ENCODE data around the gene CPSF4. TPM values are rescaled to one million over a fixed set of nuclear protein-coding genes. Genes with fewer than 3 reads are reported as not detected.

The CPSF4 gene
- total RNA-seq, 4 donors from 2014 or later: 13.6 to 34.6 (median 23.0) TPM

DNA sequence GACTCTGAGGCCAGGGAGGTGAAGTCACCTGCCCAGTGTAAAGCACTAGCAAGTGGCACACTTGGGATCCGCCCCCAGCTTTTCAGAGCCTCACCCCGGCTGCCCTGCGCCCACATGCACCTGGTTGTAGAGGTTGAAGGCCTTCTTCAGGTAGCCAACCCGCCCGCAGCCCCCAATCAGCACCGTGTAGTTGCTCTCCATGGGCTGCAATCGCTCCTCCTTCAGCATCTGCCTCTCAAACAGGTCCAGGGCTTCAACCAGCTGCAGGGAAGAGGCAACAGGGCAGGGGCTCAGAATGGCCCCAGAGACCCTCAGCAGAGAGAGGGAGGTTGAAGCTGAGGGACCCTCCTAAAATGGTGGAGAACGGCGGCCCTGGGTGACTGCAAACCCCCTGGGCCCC lies 5.6 kb upstream of the CPSF4 start:
- Histone ChIP-seq H3K4me3 (no peak overlapping the region), H3K4me1 (peaks cover 0 to 19% (median 6%) of the 10 kb centered on the region in 3 donors), H3K27me3 (no peaks in the 10 kb centered on the region), H3K27ac (no peak overlapping the region), H3K36me3 (peaks cover 0 to 76% of the 10 kb centered on the region in 2 donors), H3K9me3 (no peaks in the 10 kb centered on the region)
- ATAC-seq: no peak
- 80 to 100% methylated on average over 1 to 2 of the region's 9 CpGs for WGBS, 2 donors (ENCODE audit: low coverage in 1 of 2)
- TF ChIP-seq POLR2A (IDR thresholded peaks at IDR 0.05) (no peak), EP300 (IDR thresholded peaks at IDR 0.05) (no peak), POLR2AphosphoS5 (IDR thresholded peaks at IDR 0.05) (no peak)
- TF ChIP-seq, protein P1, sequence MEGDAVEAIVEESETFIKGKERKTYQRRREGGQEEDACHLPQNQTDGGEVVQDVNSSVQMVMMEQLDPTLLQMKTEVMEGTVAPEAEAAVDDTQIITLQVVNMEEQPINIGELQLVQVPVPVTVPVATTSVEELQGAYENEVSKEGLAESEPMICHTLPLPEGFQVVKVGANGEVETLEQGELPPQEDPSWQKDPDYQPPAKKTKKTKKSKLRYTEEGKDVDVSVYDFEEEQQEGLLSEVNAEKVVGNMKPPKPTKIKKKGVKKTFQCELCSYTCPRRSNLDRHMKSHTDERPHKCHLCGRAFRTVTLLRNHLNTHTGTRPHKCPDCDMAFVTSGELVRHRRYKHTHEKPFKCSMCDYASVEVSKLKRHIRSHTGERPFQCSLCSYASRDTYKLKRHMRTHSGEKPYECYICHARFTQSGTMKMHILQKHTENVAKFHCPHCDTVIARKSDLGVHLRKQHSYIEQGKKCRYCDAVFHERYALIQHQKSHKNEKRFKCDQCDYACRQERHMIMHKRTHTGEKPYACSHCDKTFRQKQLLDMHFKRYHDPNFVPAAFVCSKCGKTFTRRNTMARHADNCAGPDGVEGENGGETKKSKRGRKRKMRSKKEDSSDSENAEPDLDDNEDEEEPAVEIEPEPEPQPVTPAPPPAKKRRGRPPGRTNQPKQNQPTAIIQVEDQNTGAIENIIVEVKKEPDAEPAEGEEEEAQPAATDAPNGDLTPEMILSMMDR (IDR thresholded peaks at IDR 0.05): no peak

- no peaks in the 10 kb centered on the region for H3K27me3 ChIP-seq
- WGBS, 2 donors (ENCODE audit: low coverage in 1 of 2): 0% methylated on average over 3 to 11 of the region's 20 CpGs
- TF ChIP-seq POLR2AphosphoS5 (IDR thresholded peaks at IDR 0.05): no peak
- TF ChIP-seq, protein P1 (IDR thresholded peaks at IDR 0.05): no peak
- TF ChIP-seq POLR2A (IDR thresholded peaks at IDR 0.05): no peak
- TF ChIP-seq EP300 (IDR thresholded peaks at IDR 0.05): no peak
- peaks cover 0 to 33% of the 10 kb centered on the region in 2 donors for H3K36me3 ChIP-seq
- H3K9me3 ChIP-seq: no peaks in the 10 kb centered on the region
- H3K4me3 ChIP-seq: peak overlapping the region; percentile 61 to 72
- peak overlapping the region; percentile 49 to 91 (median 84) for H3K27ac ChIP-seq
- peaks cover 0 to 51% (median 14%) of the 10 kb centered on the region in 3 donors for H3K4me1 ChIP-seq
- ATAC-seq: peak; percentile 14
Observed at GRCh38 chr7:99437946-99438572, 684 bp upstream of the CPSF4 start.

GRCh38 chr7:99440195-99440594 lies 1.5 kb downstream of the CPSF4 start:
- Histone ChIP-seq H3K9me3 (no peaks in the 10 kb centered on the region), H3K4me3 (peak overlapping the region in 1 of 2 donors; percentile 72), H3K27me3 (no peaks in the 10 kb centered on the region), H3K4me1 (peaks cover 0 to 51% (median 14%) of the 10 kb centered on the region in 3 donors), H3K27ac (no peak overlapping the region), H3K36me3 (peaks cover 0 to 33% of the 10 kb centered on the region in 2 donors)
- TF ChIP-seq, protein P1 (IDR thresholded peaks at IDR 0.05): no peak
- WGBS, 2 donors (ENCODE audit: low coverage in 1 of 2): 69 to 70% methylated on average over 6 to 7 of the region's 9 CpGs
- no peak for ATAC-seq

DNA sequence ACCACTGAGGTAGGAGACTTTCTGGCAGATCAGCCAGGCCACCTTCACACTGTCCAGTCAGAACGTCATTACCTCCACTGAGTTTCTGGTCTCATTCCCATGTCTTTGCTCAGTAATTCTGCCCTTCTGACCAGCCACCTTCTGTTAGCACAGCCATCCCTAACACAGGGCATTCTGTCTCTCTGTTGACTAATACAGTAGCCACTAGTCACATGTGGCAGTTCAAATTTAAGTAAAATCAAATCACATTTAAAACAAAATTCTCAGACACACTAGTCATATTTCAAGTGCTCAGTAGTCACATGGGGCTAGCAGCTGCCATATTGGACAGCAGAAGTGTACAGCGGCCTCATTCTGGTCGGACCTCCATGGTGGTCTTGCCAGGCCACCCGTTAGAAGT lies 7.4 kb downstream of the CPSF4 start:
- H3K4me1 ChIP-seq: peaks cover 0 to 13% (median 0%) of the 10 kb centered on the region in 3 donors
- ATAC-seq: no peak
- no peak overlapping the region for H3K4me3 ChIP-seq
- H3K36me3 ChIP-seq: peaks cover 0 to 85% of the 10 kb centered on the region in 2 donors
- H3K27me3 ChIP-seq: no peaks in the 10 kb centered on the region
- no peak for TF ChIP-seq POLR2A (IDR thresholded peaks at IDR 0.05)
- TF ChIP-seq POLR2AphosphoS5 (IDR thresholded peaks at IDR 0.05): no peak
- TF ChIP-seq EP300 (IDR thresholded peaks at IDR 0.05): no peak
- TF ChIP-seq, protein P1 (IDR thresholded peaks at IDR 0.05): no peak
- no peaks in the 10 kb centered on the region for H3K9me3 ChIP-seq
- no peak overlapping the region for H3K27ac ChIP-seq
- WGBS, 2 donors (ENCODE audit: low coverage in 1 of 2): 75 to 81% methylated on average over 2 to 4 of the region's 4 CpGs

- no peak overlapping the region for H3K27ac ChIP-seq
- no peak for ATAC-seq
- peaks cover 0 to 99% of the 10 kb centered on the region in 2 donors for H3K36me3 ChIP-seq
- no peaks in the 10 kb centered on the region for H3K9me3 ChIP-seq
- WGBS, 2 donors (ENCODE audit: low coverage in 1 of 2): 83% methylated on average over 8 of the region's 10 CpGs; no CpG with 5 or more reads in 1 of the 2 donors
- no peaks in the 10 kb centered on the region for H3K27me3 ChIP-seq
- H3K4me1 ChIP-seq: no peaks in the 10 kb centered on the region
- no peak overlapping the region for H3K4me3 ChIP-seq
- no peak for TF ChIP-seq POLR2A (IDR thresholded peaks at IDR 0.05)
- no peak for TF ChIP-seq EP300 (IDR thresholded peaks at IDR 0.05)
- no peak for TF ChIP-seq POLR2AphosphoS5 (IDR thresholded peaks at IDR 0.05)
- TF ChIP-seq, protein P1 (IDR thresholded peaks at IDR 0.05): no peak
Observed at GRCh38 chr7:99447943-99448342, 9.2 kb downstream of the CPSF4 start.

All from gastroesophageal sphincter (tissue), 4 donors.